ENCODE measurements around the gene MCF2L. TPM values are rescaled to one million over a fixed set of nuclear protein-coding genes. Genes with fewer than 3 reads are reported as not detected.

Gene MCF2L
- total RNA-seq, 1 donor from 2014 or later = 16.5 TPM

DNA sequence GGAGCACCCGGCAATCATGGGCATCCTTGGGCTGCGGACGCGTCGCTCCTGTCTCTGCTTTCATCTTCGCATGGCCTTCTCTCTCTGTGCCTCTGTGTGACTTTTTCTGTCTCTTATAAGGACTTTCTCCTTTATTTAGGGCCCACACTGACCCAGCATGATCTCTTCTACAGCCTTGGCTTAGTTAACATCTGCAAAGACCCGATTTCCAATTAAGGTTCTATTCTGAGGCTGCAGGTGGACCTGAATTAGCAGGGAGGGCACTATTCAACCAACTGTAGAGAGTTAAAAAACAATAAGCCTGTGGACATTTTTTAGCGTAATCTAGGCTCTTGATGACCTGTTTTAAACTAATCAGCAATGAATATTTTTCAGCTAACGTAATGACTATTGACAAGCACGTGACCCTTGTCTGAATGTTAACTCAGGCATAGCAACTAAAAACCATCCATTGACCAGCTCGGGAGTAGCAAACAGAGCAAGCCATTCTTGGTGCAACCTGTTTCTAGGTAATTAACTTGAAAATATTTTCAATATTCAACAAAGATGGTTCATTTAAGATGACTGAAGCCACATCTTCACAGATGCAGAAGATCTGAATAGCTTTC, 168.8 kb downstream of the MCF2L start:
- Mint-ChIP-seq H3K4me1 (ENCODE audit: unreplicated experiment) (no peaks in the 10 kb centered on the region), H3K27ac (ENCODE audit: unreplicated experiment) (no peak overlapping the region), H3K36me3 (ENCODE audit: low read depth, unreplicated experiment) (no peaks in the 10 kb centered on the region), H3K9me3 (ENCODE audit: unreplicated experiment) (no peaks in the 10 kb centered on the region), H3K27me3 (ENCODE audit: unreplicated experiment) (no peaks in the 10 kb centered on the region), H3K4me3 (ENCODE audit: unreplicated experiment) (no peak overlapping the region)
- TF ChIP-seq, protein P1, sequence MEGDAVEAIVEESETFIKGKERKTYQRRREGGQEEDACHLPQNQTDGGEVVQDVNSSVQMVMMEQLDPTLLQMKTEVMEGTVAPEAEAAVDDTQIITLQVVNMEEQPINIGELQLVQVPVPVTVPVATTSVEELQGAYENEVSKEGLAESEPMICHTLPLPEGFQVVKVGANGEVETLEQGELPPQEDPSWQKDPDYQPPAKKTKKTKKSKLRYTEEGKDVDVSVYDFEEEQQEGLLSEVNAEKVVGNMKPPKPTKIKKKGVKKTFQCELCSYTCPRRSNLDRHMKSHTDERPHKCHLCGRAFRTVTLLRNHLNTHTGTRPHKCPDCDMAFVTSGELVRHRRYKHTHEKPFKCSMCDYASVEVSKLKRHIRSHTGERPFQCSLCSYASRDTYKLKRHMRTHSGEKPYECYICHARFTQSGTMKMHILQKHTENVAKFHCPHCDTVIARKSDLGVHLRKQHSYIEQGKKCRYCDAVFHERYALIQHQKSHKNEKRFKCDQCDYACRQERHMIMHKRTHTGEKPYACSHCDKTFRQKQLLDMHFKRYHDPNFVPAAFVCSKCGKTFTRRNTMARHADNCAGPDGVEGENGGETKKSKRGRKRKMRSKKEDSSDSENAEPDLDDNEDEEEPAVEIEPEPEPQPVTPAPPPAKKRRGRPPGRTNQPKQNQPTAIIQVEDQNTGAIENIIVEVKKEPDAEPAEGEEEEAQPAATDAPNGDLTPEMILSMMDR (IDR thresholded peaks at IDR 0.05; ENCODE audit: unreplicated experiment) = no peak
- no peak for DNase-seq (ENCODE audit: low spot score)

DNA sequence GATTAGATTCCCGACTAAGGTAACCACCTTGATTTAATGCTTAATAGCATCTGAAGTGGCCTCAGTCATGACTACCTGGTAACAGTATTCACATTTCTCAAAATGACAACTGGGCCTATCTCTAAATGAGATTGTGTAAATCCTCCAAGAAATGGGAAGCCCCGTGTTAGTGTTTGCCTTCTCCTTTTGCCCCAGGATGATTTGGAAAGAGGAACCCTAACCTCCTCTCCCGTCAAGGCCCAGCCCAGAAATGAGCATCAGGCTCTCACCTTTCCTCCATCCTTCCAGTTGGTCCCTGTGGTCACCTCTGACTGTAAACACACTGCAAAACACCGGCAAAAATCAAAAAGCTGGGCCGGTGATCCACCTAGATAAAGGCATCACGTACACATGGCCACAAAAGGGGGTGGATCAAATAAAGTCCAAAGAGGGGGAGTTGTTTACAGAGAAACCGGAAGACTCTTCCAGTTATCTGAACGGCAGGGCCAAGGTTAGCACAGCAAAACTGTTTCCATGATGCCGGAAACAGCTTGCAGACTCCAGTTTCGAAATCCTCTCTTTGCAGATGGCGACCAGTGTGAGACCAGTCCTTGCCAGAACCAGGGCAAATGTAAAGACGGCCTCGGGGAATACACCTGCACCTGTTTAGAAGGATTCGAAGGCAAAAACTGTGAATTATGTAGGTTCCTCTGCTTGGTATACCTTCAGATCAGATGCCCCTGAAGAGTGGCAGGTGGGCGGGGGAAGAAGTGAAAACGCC, 170.0 kb downstream of the MCF2L start:
- H3K27ac Mint-ChIP-seq (ENCODE audit: unreplicated experiment) = no peak overlapping the region
- H3K27me3 Mint-ChIP-seq (ENCODE audit: unreplicated experiment) = no peaks in the 10 kb centered on the region
- H3K9me3 Mint-ChIP-seq (ENCODE audit: unreplicated experiment) = no peaks in the 10 kb centered on the region
- no peak for DNase-seq (ENCODE audit: low spot score)
- H3K4me1 Mint-ChIP-seq (ENCODE audit: unreplicated experiment) = no peaks in the 10 kb centered on the region
- no peak overlapping the region for H3K4me3 Mint-ChIP-seq (ENCODE audit: unreplicated experiment)
- H3K36me3 Mint-ChIP-seq (ENCODE audit: low read depth, unreplicated experiment) = no peaks in the 10 kb centered on the region
- TF ChIP-seq, protein P1 (IDR thresholded peaks at IDR 0.05; ENCODE audit: unreplicated experiment) = no peak

DNA sequence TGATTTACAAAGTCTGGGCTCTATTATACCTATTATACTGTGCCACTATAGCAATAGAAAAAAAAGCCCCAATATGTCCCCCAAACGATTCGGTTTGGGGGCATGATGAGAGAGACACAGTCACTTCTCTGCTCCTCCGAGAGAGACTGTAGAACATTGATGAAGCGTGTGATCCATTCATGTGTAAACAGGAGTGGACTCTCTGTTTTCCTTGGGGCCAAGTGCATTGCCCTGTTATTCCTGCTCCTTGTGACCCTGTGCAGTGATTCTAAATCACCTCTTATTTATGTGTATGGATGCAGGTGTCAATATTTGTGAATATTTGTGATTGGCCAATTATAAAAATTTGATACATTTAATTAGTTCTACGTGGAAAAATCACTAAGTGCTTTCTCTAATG, 170.6 kb downstream of the MCF2L start:
- H3K27ac Mint-ChIP-seq (ENCODE audit: unreplicated experiment) = no peak overlapping the region
- H3K9me3 Mint-ChIP-seq (ENCODE audit: unreplicated experiment) = no peaks in the 10 kb centered on the region
- DNase-seq (ENCODE audit: low spot score) = no peak
- no peaks in the 10 kb centered on the region for H3K36me3 Mint-ChIP-seq (ENCODE audit: low read depth, unreplicated experiment)
- no peak overlapping the region for H3K4me3 Mint-ChIP-seq (ENCODE audit: unreplicated experiment)
- H3K4me1 Mint-ChIP-seq (ENCODE audit: unreplicated experiment) = no peaks in the 10 kb centered on the region
- TF ChIP-seq, protein P1 (IDR thresholded peaks at IDR 0.05; ENCODE audit: unreplicated experiment) = no peak
- no peaks in the 10 kb centered on the region for H3K27me3 Mint-ChIP-seq (ENCODE audit: unreplicated experiment)

DNA sequence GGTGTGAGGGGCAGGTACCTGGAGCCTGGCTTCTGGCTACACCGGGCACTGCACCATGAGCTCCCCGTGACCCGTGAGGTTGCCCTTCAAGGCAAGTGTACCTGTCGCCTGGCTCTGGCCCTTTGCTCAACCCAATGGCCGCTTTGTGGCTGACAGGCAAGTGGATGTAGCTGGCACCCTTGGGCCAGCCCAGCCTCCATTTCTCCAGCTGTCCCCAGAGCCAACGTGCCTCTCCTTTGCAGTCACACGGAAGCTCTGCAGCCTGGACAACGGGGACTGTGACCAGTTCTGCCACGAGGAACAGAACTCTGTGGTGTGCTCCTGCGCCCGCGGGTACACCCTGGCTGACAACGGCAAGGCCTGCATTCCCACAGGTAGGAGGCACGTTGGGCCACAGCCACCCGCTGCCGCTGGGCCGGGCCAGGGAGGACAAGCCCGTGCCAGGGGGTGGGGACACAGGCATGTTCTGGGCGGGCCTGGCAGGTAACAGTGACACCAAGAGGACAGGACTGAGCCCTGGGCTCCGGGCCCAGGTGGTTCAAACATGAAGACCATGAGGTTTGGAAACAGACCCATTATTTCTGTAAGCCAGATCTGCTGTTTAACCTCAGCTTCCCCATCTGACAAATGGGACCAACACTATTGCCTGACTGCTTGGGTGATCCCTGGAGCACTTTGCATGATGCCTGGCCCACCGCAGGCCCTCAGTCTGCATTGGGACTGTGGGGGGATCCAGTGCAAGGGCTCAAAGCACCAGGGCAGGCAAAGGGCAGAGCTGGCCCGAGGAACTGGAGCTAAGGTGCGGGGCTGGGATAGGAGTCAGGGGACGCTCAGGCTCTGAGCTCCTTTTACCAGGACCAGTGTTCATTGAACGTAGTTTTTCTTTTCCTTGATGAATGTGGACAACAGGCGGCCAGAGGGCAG, 171.9 kb downstream of the MCF2L start:
- DNase-seq (ENCODE audit: low spot score) = no peak
- Mint-ChIP-seq H3K4me1 (ENCODE audit: unreplicated experiment) (no peaks in the 10 kb centered on the region), H3K36me3 (ENCODE audit: low read depth, unreplicated experiment) (no peaks in the 10 kb centered on the region), H3K27me3 (ENCODE audit: unreplicated experiment) (peaks cover 2% of the 10 kb centered on the region), H3K9me3 (ENCODE audit: unreplicated experiment) (no peaks in the 10 kb centered on the region), H3K27ac (ENCODE audit: unreplicated experiment) (no peak overlapping the region), H3K4me3 (ENCODE audit: unreplicated experiment) (no peak overlapping the region)
- TF ChIP-seq, protein P1 (IDR thresholded peaks at IDR 0.05; ENCODE audit: unreplicated experiment) = no peak
